Measurements from ENCODE around the gene SFXN3.

Gene SFXN3, protein sequence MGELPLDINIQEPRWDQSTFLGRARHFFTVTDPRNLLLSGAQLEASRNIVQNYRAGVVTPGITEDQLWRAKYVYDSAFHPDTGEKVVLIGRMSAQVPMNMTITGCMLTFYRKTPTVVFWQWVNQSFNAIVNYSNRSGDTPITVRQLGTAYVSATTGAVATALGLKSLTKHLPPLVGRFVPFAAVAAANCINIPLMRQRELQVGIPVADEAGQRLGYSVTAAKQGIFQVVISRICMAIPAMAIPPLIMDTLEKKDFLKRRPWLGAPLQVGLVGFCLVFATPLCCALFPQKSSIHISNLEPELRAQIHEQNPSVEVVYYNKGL

GRCh38 chr10:101031128-101031795 lies at the start of gene SFXN3, which contains the start of gene PDZD7:
SFXN3 (plus strand) TSS chr10:101031234; CDS start chr10:101034695, 3,461 bp downstream.
PDZD7 (minus strand) TSS chr10:101031129; CDS start chr10:101030219, 910 bp downstream.
- DNase-seq, result peak; percentile 95

GRCh38 chr10:100982916-100983830 lies 47.9 kb upstream of the SFXN3 start:
- no peak for DNase-seq

DNA sequence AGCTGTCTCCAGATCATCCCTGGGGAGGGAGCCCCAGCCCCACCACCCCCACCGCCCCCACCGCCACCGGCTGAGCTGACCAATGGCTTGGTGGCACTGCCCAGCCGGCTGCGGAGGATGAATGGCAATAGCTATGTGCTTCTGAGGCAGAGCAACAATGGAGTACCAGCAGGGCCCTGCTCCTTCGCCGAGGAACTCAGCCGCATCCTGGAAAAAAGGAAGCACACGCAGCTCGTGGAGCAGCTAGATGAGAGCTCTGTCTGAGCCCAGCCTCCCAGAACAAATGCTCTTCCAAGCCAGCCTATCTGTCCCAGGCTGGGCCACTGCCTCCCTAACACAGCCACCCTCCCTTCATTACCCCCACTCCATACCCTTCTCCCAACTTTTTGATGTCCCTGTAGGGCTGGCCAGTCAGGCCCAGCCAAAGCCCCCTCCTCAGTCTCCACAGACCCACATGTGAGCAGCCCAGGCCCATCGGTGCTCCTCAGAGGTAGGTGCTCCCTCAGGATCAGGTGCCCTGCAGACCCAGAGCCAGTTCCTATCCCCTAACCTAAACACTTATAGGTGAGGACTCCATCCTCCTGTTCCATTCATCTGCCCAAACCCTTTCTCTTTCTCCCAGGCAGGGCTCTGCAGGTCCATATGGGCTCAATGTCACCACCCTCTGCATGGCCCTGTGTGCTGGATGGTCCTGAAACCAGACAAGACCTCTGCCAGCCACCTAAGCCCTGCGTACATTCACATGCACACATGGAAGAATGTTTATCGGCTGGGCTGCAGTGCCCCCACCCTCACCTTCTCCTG lies 47.0 kb upstream of the SFXN3 start:
- DNase-seq, result no peak

- DNase-seq, result no peak
Measured at GRCh38 chr10:100984672-100985177, 46.3 kb upstream of the SFXN3 start.

DNA sequence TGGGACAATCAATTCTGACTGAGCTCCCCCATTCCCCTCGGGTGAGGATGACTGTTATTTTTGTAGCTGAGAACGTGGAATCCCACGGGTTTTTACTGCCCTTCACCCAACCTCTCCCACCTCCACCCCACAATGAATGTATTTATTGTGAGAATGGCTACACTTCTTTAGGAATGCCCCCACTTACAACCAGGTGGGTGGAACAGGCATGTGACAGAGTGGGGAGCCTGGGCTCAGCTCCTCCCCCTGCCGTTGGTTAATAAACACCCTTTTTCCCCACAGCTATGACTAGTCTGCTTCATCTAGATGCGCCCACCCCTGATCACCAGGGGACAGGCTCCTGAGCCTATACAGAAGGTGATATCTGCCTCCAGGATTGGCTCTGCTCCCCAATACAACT lies 45.7 kb upstream of the SFXN3 start:
- no peak for DNase-seq

GRCh38 chr10:100986623-100986951 lies 44.4 kb upstream of the SFXN3 start:
- no peak for DNase-seq

DNA sequence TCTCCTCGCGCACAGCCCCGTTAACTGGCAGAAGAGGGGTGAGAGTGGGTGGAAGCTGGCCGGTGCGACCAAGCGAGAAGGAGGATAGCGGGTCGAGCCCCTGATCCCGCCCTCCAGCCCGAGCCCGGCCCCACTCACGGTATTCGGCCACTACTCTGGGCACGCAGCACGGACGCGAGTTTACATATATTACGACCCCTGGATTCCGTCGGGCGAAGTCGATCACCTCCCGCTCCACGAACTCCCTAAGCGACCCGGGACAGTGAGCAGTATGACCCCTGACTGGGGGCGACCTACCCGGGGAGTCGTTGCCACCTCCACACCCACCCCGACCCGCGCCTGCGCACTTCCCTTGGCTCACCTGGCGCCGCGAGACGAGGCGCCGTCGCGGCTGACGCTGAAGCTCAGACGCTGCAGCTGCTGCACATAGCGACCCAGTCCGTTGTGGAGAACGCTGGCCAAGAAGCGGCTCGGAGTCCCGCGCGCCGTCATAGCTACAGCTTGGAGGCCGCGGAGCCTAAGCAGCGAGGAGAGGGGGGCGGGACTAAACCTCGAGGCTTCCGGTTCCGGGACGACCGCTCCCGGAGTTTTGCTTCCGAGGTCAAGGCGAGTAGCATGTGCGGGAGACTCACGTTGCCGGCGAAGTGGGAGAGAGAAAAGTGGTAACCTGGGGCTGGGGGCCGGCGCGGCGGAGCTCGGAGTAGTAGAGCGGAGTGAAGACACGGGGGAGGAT lies 43.9 kb upstream of the SFXN3 start, which contains the start of the genes MRPL43 and TWNK:
TSS of gene MRPL43 (minus strand) at position 546 of the 733 bp plus-strand sequence. CDS start at position 492, 54 bp downstream.
TSS of gene TWNK (plus strand) at position 592 of the 733 bp plus-strand sequence. CDS start 668 bp downstream, outside the sequence.
- peak; percentile 73 for DNase-seq

DNA sequence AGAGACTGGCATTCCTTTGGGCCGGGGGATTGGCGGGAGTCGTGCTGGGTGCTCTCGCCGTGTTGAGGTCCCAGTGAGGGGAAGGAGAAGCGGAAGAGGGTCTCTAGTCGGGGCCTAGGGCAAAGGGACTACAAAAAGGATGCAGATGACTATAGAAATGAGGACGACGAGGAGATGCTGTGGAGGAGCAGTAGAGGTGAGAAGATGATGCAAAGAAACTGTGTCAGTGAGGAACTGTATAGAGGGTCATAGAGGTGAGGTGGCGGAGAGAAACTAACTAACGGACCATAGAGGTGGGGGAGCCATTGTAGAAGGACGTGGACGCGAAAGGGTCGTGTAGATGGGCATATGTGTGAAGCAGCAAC lies 43.4 kb upstream of the SFXN3 start:
- DNase-seq, result no peak

DNA sequence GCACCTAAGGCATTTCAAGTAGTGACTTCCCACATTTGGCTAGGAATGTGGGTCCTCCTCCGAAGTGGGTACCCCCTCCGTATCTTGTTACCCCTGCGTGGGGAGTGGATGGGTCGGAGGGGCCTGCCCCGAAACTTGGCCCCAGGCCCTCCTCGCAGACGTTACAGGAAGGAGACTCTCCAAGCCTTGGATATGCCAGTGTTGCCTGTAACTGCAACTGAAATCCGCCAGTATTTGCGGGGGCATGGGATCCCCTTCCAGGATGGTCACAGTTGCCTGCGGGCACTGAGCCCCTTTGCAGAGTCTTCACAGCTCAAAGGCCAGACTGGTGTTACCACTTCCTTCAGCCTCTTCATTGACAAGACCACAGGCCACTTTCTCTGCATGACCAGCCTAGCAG lies 42.9 kb upstream of the SFXN3 start:
- no peak for DNase-seq

DNA sequence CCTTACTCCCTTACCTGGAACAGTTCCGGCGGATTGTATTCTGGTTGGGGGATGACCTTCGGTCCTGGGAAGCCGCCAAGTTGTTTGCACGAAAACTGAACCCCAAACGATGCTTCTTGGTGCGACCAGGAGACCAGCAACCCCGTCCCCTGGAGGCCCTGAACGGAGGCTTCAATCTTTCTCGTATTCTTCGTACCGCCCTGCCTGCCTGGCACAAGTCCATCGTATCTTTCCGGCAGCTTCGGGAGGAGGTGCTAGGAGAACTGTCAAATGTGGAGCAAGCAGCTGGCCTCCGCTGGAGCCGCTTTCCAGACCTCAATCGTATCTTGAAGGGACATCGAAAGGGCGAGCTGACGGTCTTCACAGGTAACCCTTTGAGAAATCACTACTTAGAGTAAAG lies 41.9 kb upstream of the SFXN3 start:
- DNase-seq, result no peak

GRCh38 chr10:100993986-100994708 lies 36.9 kb upstream of the SFXN3 start:
- peak; percentile 58 for DNase-seq

- DNase-seq, result peak; percentile 67
Measured at GRCh38 chr10:100995181-100995580, 35.9 kb upstream of the SFXN3 start.

- peak; percentile 13 for DNase-seq
Measured at GRCh38 chr10:100996678-100997359, 34.2 kb upstream of the SFXN3 start.

GRCh38 chr10:100997360-100998182 lies 33.5 kb upstream of the SFXN3 start:
- DNase-seq, result peak; percentile 77

DNA sequence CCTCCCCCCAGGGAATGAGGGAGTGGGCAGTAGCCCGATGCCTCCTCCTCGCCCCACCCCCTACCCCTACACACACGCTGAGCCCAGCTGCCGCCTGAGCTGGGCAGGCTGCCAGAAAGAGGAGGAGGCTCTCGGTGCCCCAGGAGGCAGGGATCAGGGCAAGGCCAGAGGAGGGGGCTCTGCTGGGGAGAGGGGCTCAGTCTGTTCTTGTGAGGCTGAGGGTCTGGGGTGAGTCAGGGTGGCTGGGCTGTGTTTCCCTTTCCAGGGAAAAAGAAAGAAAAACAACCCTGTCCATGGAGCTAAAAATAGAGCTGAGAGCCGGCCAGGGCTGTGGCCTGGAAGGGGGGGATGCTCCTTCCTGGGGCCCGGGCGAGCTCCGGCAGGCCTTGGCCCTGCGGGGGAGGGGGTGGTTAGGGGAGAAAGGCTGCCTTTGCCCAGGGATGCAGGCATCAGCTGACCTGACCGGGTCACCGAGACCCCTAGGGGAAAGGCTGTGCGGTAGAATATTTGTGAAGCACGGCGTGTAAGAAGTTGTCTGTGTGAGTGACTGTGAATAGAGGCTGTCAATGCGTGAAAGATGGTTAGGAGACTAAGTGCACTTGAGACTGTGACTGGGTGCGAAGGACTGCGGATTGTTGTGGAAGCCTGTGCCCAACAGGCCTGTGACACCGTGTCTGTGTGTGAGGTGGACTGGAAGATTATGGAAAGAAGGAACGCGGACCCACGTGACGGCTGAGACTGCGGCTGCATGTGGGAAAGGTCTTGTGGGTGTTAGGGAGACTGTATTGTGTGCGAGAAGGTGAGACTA lies 32.6 kb upstream of the SFXN3 start:
- DNase-seq, result peak; percentile 87

DNA sequence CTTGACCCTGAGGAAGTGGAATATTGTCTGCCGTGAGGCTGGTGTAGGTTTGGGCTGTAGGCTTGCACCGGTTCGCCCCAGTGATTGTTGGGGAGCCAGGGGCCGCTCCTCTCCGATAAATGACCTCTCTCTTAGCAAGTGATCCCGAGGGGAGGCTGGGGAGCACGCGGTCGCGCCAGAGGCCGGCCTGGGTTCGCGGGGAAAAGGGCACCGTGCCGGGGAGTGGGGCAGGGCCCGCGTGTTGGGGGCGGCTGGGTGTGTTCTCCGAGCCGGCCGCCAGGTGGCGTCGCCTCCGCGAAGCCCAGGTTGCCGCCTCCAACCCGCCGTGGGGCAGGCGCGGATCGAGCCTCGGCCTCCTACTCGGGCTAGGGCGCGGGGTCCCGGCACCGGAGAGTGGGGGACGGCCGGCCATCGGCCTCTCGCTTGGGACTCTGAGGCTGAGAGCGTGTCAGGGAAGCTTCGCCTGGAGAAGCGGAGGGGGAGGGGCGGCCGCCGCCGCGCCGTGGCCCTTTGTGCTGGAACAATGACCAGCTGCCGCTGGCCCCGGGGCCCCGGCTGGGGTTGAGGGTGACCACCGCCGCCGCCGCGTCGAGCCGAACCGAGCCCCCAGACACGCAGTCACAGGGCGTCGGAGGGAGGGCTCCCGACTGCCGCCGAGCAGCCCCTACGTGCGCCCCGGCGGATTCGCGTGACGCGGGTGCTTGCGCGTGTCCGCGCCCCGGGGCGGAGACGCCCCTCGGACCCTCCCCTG lies 31.9 kb upstream of the SFXN3 start:
- DNase-seq, result peak; percentile 80

DNA sequence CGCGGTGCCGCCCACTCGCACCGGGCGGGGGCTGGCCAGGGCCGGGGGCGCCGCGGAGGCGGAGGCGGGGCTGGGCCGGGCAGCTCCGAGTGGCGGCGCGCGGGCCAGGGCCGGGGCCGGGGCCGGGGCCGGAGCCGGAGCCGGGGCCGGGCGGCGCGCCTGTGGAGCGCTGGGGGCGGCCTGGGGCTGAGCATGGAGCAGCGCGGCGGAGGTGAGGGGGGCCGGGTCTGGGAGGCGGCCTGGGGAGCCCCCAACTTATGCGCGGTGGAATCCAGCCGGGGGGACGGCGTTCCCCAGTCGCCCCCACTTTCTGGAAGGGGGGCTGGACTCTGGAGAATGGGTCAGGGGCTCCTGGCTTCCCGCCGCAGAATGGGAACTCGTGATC lies 31.3 kb upstream of the SFXN3 start, which contains the start of gene LZTS2:
TSS of gene LZTS2 (plus strand) at position 67 of the 385 bp plus-strand sequence. CDS start 2,731 bp downstream, outside the sequence.
- no peak for DNase-seq
